GM19035 (cell line): ENCODE results near the gene MYOM1.

Experiments used
- ATAC-seq: cut with Tn5 transposase; IDR thresholded peaks from one replicate; pipeline ENCODE4 v1.9.1; 2021; ENCODE audit not compliant: unreplicated experiment

MYOM1 gene

GRCh38 chr18:3219631-3220335, at the start of gene MYOM1:
Gene MYOM1 (minus strand): TSS chr18:3219968. CDS start chr18:3215223, 4,745 bp downstream.
- ATAC-seq: no peak

GRCh38 chr18:3269241-3269913, 49.6 kb upstream of the MYOM1 start:
- ATAC-seq: no peak

GRCh38 chr18:3268306-3268705, 48.5 kb upstream of the MYOM1 start:
- no peak for ATAC-seq

- no peak for ATAC-seq
Observed at GRCh38 chr18:3266062-3266608, 46.4 kb upstream of the MYOM1 start.

- ATAC-seq: no peak
Observed at GRCh38 chr18:3265564-3266033, 45.8 kb upstream of the MYOM1 start.

- ATAC-seq: no peak
Observed at GRCh38 chr18:3264362-3264761, 44.6 kb upstream of the MYOM1 start.

GRCh38 chr18:3263132-3263700, 43.4 kb upstream of the MYOM1 start:
- no peak for ATAC-seq

GRCh38 chr18:3262234-3263131, 42.7 kb upstream of the MYOM1 start:
- peak; percentile 39 for ATAC-seq

- ATAC-seq: peak; percentile 85
Observed at GRCh38 chr18:3261373-3262233, 41.8 kb upstream of the MYOM1 start, which contains the start of gene MYL12B. Gene MYL12B (plus strand): TSS chr18:3262133. CDS start chr18:3272899, 10,766 bp downstream.

- no peak for ATAC-seq
Observed at GRCh38 chr18:3260995-3261372, 41.2 kb upstream of the MYOM1 start.

GRCh38 chr18:3257627-3258120, 37.9 kb upstream of the MYOM1 start:
- ATAC-seq: no peak

GRCh38 chr18:3256693-3257626, 37.2 kb upstream of the MYOM1 start:
- no peak for ATAC-seq

GRCh38 chr18:3255611-3256165, 35.9 kb upstream of the MYOM1 start:
- no peak for ATAC-seq

- no peak for ATAC-seq
Observed at GRCh38 chr18:3254725-3255124, 35.0 kb upstream of the MYOM1 start.

GRCh38 chr18:3252843-3253242, 33.1 kb upstream of the MYOM1 start:
- ATAC-seq: no peak

GRCh38 chr18:3251963-3252277, 32.2 kb upstream of the MYOM1 start:
- ATAC-seq: no peak

- no peak for ATAC-seq
Observed at GRCh38 chr18:3251249-3251962, 31.6 kb upstream of the MYOM1 start.
